Mesendoderm (in vitro differentiated cells): ENCODE data around the gene PSMB7.

Experiments used
- DNase-seq: peaks from one replicate; pipeline ENCODE4 v3.0.0; 2013
- H2AK5ac ChIP-seq: 2 replicates; pipeline ENCODE4 v1.6.1; 2013; ENCODE audit warnings: low read length, inconsistent platforms
- H2BK120ac ChIP-seq: 2 replicates; pipeline ENCODE4 v1.6.1; 2013; ENCODE audit warnings: low read depth, mild to moderate bottlenecking, low read length, moderate library complexity, mixed read lengths
- H2BK15ac ChIP-seq: replicated peaks from 2 replicates; pipeline ENCODE4 v1.6.1; 2013; ENCODE audit warnings: low read depth, mild to moderate bottlenecking, moderate library complexity
- H2BK5ac ChIP-seq: 2 replicates; pipeline ENCODE4 v1.6.1; 2013; ENCODE audit warnings: low read length, inconsistent platforms
- H3K18ac ChIP-seq: 2 replicates; pipeline ENCODE4 v1.6.1; 2013; ENCODE audit warnings: mild to moderate bottlenecking, low read length, mixed read lengths
- H3K23ac ChIP-seq: one replicate; pipeline ENCODE4 v1.6.1; 2013; ENCODE audit warnings: low read length
- H3K27ac ChIP-seq: 2 replicates; pipeline ENCODE4 v1.5.1; 2013; ENCODE audit warnings: low read depth, mild to moderate bottlenecking, inconsistent platforms, low read length, moderate library complexity
- H3K27me3 ChIP-seq: 2 replicates; pipeline ENCODE4 v1.6.1; 2013; ENCODE audit warnings: low read length, control low read depth, mild to moderate bottlenecking, inconsistent platforms; ENCODE audit not compliant: insufficient read depth, poor library complexity
- H3K36me3 ChIP-seq: 2 replicates; pipeline ENCODE4 v1.6.1; 2013; ENCODE audit warnings: low read length, inconsistent platforms; ENCODE audit not compliant: control insufficient read depth, insufficient read depth
- H3K4ac ChIP-seq: one replicate; pipeline ENCODE4 v1.6.1; 2013; ENCODE audit warnings: low read depth, mild to moderate bottlenecking, low read length, moderate library complexity
- H3K4me1 ChIP-seq: 2 replicates; pipeline ENCODE4 v1.6.1; 2013; ENCODE audit warnings: low read depth, low read length, inconsistent platforms; ENCODE audit not compliant: control insufficient read depth
- H3K4me2 ChIP-seq: 2 replicates; pipeline ENCODE4 v1.6.1; 2013; ENCODE audit warnings: low read length
- H3K4me3 ChIP-seq: 2 replicates; pipeline ENCODE4 v1.5.1; 2013; ENCODE audit warnings: mild to moderate bottlenecking, low read length
- H3K56ac ChIP-seq: one replicate; pipeline ENCODE4 v1.6.1; 2013; ENCODE audit warnings: low read length
- H3K79me1 ChIP-seq: 2 replicates; pipeline ENCODE4 v1.6.1; 2013; ENCODE audit warnings: low read length, inconsistent platforms
- H3K79me2 ChIP-seq: 2 replicates; pipeline ENCODE4 v1.6.1; 2013; ENCODE audit warnings: mild to moderate bottlenecking, low read length; ENCODE audit not compliant: control insufficient read depth, insufficient read depth
- H3K9ac ChIP-seq: 2 replicates; pipeline ENCODE4 v1.6.1; 2013; ENCODE audit warnings: low read length, inconsistent platforms
- H4K5ac ChIP-seq: one replicate; pipeline ENCODE4 v1.6.1; 2013; ENCODE audit warnings: low read length
- H4K8ac ChIP-seq: one replicate; pipeline ENCODE4 v1.6.1; 2013; ENCODE audit warnings: low read depth, mild to moderate bottlenecking, control low read depth, low read length, moderate library complexity
- WGBS: extraction: QIAGEN DNeasy Blood & Tissue Kit; methylation state at CpG from one replicate; pipeline ENCODE4 v1.1.7; 2013; ENCODE audit warnings: low lambda C conversion rate, missing lambda C conversion rate; ENCODE audit not compliant: insufficient coverage; ENCODE audit errors: extremely low coverage; 5-methylcytosine and 5-hydroxymethylcytosine counted together

PSMB7 gene

GRCh38 chr9:124448019-124448418 is 32.8 kb upstream of the PSMB7 start:
- no peak for DNase-seq
- Histone ChIP-seq H2BK5ac (no peak overlapping the region), H3K4ac (no peak overlapping the region), H2BK15ac (no peak overlapping the region), H3K18ac (no peak overlapping the region), H3K79me1 (no peaks in the 10 kb centered on the region), H3K79me2 (no peaks in the 10 kb centered on the region), H3K36me3 (no peaks in the 10 kb centered on the region), H3K23ac (no peak overlapping the region), H3K4me1 (peaks cover 4% of the 10 kb centered on the region), H3K56ac (no peak overlapping the region), H4K8ac (no peak overlapping the region), H3K27ac (no peak overlapping the region), H3K27me3 (no peaks in the 10 kb centered on the region), H3K4me3 (no peak overlapping the region), H2AK5ac (no peak overlapping the region), H4K5ac (no peak overlapping the region), H3K9ac (no peak overlapping the region), H3K4me2 (no peak overlapping the region), H2BK120ac (no peak overlapping the region)
- no CpG with 5 or more reads among the region's 7 CpGs for WGBS

GRCh38 chr9:124447297-124447661 is 32.0 kb upstream of the PSMB7 start:
- no peak overlapping the region for H3K4me2 ChIP-seq
- H3K56ac ChIP-seq: no peak overlapping the region
- H2BK120ac ChIP-seq: no peak overlapping the region
- no peaks in the 10 kb centered on the region for H3K27me3 ChIP-seq
- H3K4me3 ChIP-seq: no peak overlapping the region
- no peak overlapping the region for H3K4ac ChIP-seq
- no peak overlapping the region for H4K8ac ChIP-seq
- H4K5ac ChIP-seq: no peak overlapping the region
- no peak for DNase-seq
- no peak overlapping the region for H3K27ac ChIP-seq
- H3K36me3 ChIP-seq: no peaks in the 10 kb centered on the region
- H3K9ac ChIP-seq: no peak overlapping the region
- no peak overlapping the region for H3K23ac ChIP-seq
- H2BK15ac ChIP-seq: no peak overlapping the region
- H2BK5ac ChIP-seq: no peak overlapping the region
- no peak overlapping the region for H2AK5ac ChIP-seq
- WGBS: no CpG with 5 or more reads among the region's 4 CpGs
- H3K79me2 ChIP-seq: no peaks in the 10 kb centered on the region
- no peak overlapping the region for H3K18ac ChIP-seq
- no peaks in the 10 kb centered on the region for H3K79me1 ChIP-seq
- H3K4me1 ChIP-seq: peaks cover 4% of the 10 kb centered on the region

GRCh38 chr9:124444166-124444565 is 28.9 kb upstream of the PSMB7 start:
- Histone ChIP-seq H2BK15ac (no peak overlapping the region), H3K4me3 (no peak overlapping the region), H4K5ac (no peak overlapping the region), H3K9ac (no peak overlapping the region), H3K18ac (no peak overlapping the region), H2AK5ac (no peak overlapping the region), H3K23ac (no peak overlapping the region), H3K36me3 (no peaks in the 10 kb centered on the region), H3K79me2 (no peaks in the 10 kb centered on the region), H3K4me1 (no peaks in the 10 kb centered on the region), H4K8ac (no peak overlapping the region), H3K79me1 (no peaks in the 10 kb centered on the region), H3K27ac (no peak overlapping the region), H3K4me2 (no peak overlapping the region), H2BK120ac (no peak overlapping the region), H3K27me3 (no peaks in the 10 kb centered on the region), H3K56ac (no peak overlapping the region), H2BK5ac (no peak overlapping the region), H3K4ac (no peak overlapping the region)
- no peak for DNase-seq
- no CpG with 5 or more reads among the region's 3 CpGs for WGBS

- H2BK5ac ChIP-seq: no peak overlapping the region
- H2BK15ac ChIP-seq: no peak overlapping the region
- H3K79me2 ChIP-seq: no peaks in the 10 kb centered on the region
- no peaks in the 10 kb centered on the region for H3K27me3 ChIP-seq
- H3K4me1 ChIP-seq: no peaks in the 10 kb centered on the region
- no peak overlapping the region for H3K23ac ChIP-seq
- H3K27ac ChIP-seq: no peak overlapping the region
- no peak for DNase-seq
- no peaks in the 10 kb centered on the region for H3K79me1 ChIP-seq
- WGBS: no CpG with 5 or more reads among the region's 2 CpGs
- H3K9ac ChIP-seq: no peak overlapping the region
- H3K36me3 ChIP-seq: no peaks in the 10 kb centered on the region
- H2BK120ac ChIP-seq: no peak overlapping the region
- no peak overlapping the region for H2AK5ac ChIP-seq
- no peak overlapping the region for H3K4me3 ChIP-seq
- no peak overlapping the region for H4K5ac ChIP-seq
- H3K4me2 ChIP-seq: no peak overlapping the region
- H3K4ac ChIP-seq: no peak overlapping the region
- no peak overlapping the region for H4K8ac ChIP-seq
- no peak overlapping the region for H3K56ac ChIP-seq
- no peak overlapping the region for H3K18ac ChIP-seq
These were observed 28.4 kb upstream of the PSMB7 start for GRCh38 chr9:124443625-124444024.

- Histone ChIP-seq H3K4me1 (no peaks in the 10 kb centered on the region), H3K27me3 (no peaks in the 10 kb centered on the region), H4K5ac (no peak overlapping the region), H3K79me2 (no peaks in the 10 kb centered on the region), H2BK120ac (no peak overlapping the region), H3K9ac (no peak overlapping the region), H3K27ac (no peak overlapping the region), H3K23ac (no peak overlapping the region), H2AK5ac (no peak overlapping the region), H3K79me1 (no peaks in the 10 kb centered on the region), H3K4me3 (no peak overlapping the region), H3K56ac (no peak overlapping the region), H3K36me3 (no peaks in the 10 kb centered on the region), H3K18ac (no peak overlapping the region), H3K4me2 (no peak overlapping the region), H2BK5ac (no peak overlapping the region), H4K8ac (no peak overlapping the region), H2BK15ac (no peak overlapping the region), H3K4ac (no peak overlapping the region)
- DNase-seq: no peak
- WGBS: no CpG with 5 or more reads among the region's 3 CpGs
These were observed 27.6 kb upstream of the PSMB7 start for GRCh38 chr9:124442826-124443225.

- no peak overlapping the region for H2AK5ac ChIP-seq
- H4K5ac ChIP-seq: no peak overlapping the region
- H2BK5ac ChIP-seq: no peak overlapping the region
- H2BK120ac ChIP-seq: no peak overlapping the region
- no peak overlapping the region for H3K4me2 ChIP-seq
- no peak overlapping the region for H2BK15ac ChIP-seq
- no peak overlapping the region for H3K4ac ChIP-seq
- no peak overlapping the region for H3K23ac ChIP-seq
- no peak overlapping the region for H3K56ac ChIP-seq
- no peaks in the 10 kb centered on the region for H3K4me1 ChIP-seq
- no peak overlapping the region for H3K18ac ChIP-seq
- no peaks in the 10 kb centered on the region for H3K79me1 ChIP-seq
- no peak overlapping the region for H4K8ac ChIP-seq
- H3K4me3 ChIP-seq: no peak overlapping the region
- no peaks in the 10 kb centered on the region for H3K36me3 ChIP-seq
- H3K27me3 ChIP-seq: no peaks in the 10 kb centered on the region
- H3K79me2 ChIP-seq: no peaks in the 10 kb centered on the region
- no peak overlapping the region for H3K9ac ChIP-seq
- no peak for DNase-seq
- no peak overlapping the region for H3K27ac ChIP-seq
These were observed 27.1 kb upstream of the PSMB7 start for GRCh38 chr9:124442379-124442778.
